HG03520 (cell line): ENCODE data around the gene ZNF394.
"Not testable (repeated sequence)": the region's sequence is repeated elsewhere in the genome, so short reads cannot be mapped to it uniquely, and the experiment has no call there.

Experiments
- ATAC-seq: cut with Tn5 transposase; IDR thresholded peaks from one replicate; pipeline ENCODE4 v1.9.1; 2021; ENCODE audit warnings: mild to moderate bottlenecking, moderate library complexity; ENCODE audit not compliant: unreplicated experiment

Gene ZNF394

GRCh38 chr7:99499721-99500636 is at the start of gene ZNF394:
ZNF394 (minus strand) TSS chr7:99500281; CDS start chr7:99500093, 188 bp downstream.
- ATAC-seq = peak; percentile 39

- not testable (repeated sequence) for ATAC-seq
Observed at GRCh38 chr7:99549545-99549944, 49.5 kb upstream of the ZNF394 start.

GRCh38 chr7:99545308-99545707 is 45.2 kb upstream of the ZNF394 start:
- not testable (repeated sequence) for ATAC-seq

DNA sequence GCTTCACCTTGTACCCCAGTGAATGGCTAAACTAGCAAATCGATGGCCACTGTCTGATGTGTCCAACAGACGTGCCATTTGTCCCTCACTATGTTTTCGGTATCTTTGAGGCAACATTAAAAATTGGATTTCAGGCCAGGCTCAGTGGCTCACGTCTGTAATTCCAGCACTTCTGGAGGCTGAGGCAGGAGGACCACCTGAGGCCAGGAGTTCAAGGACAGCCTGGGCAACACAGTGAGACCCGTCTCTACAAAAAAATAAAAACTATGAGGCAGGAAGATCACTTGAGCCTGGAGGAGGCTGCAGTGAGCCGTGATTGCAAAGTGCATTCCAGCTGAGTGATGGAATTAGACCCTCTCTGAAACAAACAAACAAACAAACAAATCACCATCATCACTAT is 43.8 kb upstream of the ZNF394 start:
- ATAC-seq = no peak

GRCh38 chr7:99543081-99543671 is 43.1 kb upstream of the ZNF394 start:
- ATAC-seq = no peak

DNA sequence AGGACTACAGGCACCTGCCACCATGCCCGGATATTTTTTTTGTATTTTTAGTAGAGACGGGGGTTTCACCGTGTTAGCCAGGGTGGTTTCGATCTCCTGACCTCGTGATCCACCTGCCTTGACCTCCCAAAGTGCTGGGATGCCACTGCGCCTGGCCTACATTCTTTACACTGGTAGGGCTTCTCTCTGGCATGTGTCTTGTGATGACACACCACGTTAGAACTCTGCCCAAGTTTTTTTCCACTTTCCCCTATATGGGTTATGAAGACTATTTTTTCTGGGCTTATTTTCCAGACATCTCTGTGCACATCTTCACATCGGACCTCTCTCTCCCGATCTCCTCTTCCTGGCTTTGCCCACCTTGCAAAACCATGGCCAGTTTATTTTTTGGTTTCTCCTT is 41.1 kb upstream of the ZNF394 start:
- ATAC-seq = no peak

DNA sequence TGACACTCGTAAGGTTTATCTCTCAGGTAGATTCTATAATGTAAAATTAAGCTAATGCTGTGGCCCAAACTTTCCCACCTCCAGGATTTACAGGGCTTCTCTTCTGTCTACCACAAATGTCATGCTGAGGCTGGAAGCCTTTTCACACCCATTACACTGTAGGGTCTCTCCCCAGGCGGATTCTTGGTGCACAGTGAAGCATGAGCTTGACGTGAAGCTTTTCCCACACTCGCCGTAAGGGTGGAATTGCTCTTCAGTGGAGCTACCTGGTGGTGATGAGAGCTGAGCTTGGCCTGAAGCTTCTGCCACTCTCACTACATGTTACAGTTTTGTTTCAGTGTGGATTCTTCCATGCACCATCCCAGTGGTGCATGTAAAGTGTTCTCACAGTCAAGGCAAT is 40.5 kb upstream of the ZNF394 start:
- ATAC-seq = no peak

DNA sequence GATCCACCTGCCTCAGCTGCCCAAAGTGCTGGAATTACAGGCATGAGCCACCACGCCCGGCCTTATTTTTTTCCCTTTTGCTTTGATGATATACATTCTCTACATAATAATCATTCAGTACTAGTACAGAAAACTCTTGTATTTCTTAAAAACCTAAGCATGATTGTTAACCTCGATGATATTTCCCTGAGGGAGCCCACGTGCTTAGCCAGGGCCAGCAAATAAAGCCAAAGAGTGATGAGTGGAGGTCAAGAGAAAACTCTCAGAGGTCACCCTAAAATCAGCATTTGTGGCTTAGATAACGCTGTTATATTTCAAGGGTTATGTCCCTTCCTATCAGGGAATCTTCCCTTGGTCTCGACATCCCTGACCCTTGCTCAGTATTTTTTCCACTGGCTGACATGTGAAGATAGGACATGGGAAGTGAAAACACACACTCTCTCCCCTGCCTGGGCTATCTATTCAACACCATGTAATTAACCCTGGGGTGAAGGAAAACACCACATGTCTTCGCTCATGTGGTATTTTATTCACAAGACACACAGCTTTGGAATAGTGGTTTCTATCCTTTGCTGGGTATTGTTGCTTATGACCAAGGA is 39.2 kb upstream of the ZNF394 start:
- no peak for ATAC-seq

GRCh38 chr7:99535667-99536066 is 35.6 kb upstream of the ZNF394 start:
- no peak for ATAC-seq

DNA sequence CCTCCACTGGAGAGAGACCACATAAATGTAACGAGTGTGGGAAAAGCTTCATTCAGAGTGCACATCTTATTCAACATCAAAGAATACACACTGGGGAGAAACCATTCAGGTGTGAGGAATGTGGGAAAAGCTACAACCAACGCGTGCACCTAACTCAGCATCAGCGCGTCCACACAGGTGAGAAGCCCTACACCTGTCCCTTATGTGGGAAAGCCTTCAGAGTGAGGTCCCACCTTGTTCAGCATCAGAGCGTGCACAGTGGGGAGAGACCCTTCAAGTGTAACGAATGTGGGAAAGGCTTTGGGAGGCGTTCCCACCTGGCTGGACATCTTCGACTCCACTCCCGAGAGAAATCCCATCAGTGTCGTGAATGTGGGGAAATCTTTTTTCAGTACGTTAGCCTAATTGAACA is 31.3 kb upstream of the ZNF394 start:
- ATAC-seq = no peak

- no peak for ATAC-seq
Observed at GRCh38 chr7:99525713-99526440, 25.8 kb upstream of the ZNF394 start.

DNA sequence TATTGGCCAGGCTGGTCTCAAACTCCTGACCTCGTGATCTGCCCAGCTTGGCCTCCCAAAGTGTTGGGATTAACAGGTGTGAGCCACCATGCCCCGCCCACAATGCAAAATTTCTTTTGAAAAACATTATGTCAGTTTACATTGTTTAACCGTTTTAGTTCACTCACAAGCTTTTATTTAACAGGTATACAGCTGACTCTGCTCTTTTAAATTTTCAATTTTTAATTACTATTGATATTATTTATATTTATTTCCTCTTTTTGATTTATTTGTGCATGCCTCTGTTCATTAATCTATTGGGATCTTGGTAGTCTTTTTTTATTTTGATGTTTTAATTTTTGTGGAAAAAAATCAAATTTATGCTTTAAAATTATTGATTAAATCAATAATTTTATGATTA is 21.3 kb upstream of the ZNF394 start:
- ATAC-seq = no peak

- ATAC-seq = no peak
Observed at GRCh38 chr7:99514050-99514449, 14.0 kb upstream of the ZNF394 start.

DNA sequence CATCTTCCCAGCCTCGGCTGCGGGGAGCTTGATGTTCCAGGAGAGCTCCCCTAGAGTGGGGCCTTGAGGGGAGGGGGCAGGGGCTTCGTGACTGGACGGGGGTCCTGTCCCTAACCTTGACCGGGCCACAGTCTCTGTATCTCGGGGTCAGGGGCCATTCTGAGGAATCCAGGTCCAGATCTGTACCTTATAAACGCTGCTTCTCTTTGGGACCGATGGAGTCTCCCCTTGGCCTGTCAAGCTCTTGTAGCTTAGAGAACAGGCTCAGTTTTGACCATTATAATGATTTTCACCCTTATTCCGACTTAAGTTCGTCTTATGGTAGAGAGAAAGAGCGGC is 5.2 kb upstream of the ZNF394 start:
- peak; percentile 5 for ATAC-seq

DNA sequence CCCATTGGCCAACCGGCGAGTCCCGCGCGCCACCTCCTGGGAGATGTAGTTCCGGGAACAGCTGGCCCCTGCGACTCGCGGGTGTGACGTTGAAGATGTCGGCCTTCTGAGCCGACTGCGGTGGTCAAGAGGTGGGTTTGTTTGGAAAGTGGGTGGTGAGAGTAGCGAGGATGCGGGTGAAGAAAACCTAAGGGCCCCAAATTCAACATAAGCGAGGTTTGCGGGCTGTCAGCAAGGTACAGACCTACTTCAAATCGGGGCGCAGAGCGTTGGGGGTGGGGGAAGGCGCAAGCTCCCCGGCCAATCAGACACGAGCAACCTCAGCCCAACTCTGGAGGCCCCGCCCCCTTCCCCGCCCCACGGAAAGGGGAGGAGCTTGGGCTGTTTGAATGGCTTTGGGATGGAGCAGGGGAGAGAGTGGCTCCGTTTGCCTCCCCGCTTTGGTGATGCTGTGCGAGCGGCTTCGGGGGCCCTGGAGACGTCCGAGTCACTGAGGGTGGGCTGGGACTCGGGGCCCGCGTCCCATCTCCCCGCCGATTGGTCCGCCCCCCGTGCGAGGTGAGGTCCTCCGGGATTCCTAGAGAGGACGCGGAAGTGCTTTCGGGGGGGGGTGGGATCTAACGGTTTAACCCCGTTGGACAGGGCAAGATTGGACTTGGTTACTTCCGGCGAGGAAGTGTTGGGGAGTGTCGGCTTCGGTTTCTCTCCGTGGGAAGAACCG is 4.7 kb upstream of the ZNF394 start, which contains the start of gene ZKSCAN5:
Gene ZKSCAN5 (plus strand): TSS at position 60 of the 721 bp plus-strand sequence. CDS start 1,383 bp downstream, outside the sequence.
- peak; percentile 67 for ATAC-seq

- ATAC-seq = no peak
Observed at GRCh38 chr7:99504281-99504602, 4.2 kb upstream of the ZNF394 start.

DNA sequence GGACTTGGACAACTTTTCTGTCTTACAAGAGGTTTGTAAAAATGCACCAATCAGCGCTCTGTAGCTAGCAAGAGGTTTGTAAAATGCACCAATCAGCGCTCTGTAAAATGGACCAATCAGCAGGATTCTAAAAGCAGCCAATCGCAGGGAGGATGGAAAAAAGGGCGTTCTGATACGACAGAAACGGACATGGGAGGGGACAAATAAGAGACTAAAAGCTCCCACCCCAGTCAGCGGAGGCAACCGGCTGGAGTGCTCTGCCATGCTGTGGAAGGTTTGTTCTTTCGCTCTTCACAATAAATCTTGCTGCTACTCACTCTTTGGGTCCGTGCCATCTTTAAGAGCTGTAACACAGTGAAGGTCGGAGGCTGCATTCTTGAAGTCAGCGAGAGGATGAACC is 1.2 kb upstream of the ZNF394 start:
- ATAC-seq = not testable (repeated sequence)

DNA sequence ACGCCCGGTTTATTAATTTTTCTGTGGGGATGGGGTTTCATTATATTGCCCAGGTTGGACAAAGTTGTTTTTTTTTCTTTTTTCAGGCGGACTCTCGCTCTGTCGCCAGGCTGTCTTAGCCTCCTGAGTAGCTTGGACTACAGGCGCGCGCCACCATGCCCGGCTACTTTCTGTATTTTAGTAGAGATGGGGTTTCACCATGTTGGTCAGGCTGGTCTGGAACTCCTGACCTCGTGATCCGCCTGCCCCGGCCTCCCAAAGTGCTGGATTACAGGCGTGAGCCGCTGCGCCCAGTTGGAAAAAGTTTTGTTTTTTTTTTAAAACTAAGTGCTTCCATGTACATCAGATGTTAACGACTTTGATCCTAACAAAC is 542 bp upstream of the ZNF394 start:
- no peak for ATAC-seq

DNA sequence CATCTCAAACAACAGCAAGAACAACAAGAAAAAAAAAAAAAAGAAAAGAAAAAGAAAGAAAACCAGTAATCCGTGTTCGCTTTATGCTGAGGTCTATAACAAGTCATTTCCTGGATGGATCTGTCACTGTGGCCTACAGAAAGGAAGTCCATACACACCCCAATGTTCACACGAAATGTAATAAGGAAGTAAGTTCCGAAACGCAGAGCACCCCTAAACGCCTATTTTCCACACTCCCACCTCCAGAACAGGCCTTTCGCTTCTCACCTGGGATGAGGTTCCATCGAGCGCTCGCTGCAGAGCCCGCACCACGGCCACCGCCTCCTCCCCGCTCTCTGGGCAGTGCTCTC is 735 bp downstream of the ZNF394 start:
- no peak for ATAC-seq

- no peak for ATAC-seq
Observed at GRCh38 chr7:99498546-99498944, 1.5 kb downstream of the ZNF394 start.
